Activated T-helper 2 cell treated with anti-CD3 and anti-CD28 coated beads, Interferon-gamma antibody, Interleukin-2, Interleukin-4, amounts not matched to agents 10 μg/mL and 5 μg/mL and 100 μg/mL, durations not matched to agents 14 hours and 24 hours and 36 hours (primary cell): ENCODE measurements around the gene PLEKHO1. TPM values are rescaled to one million over a fixed set of nuclear protein-coding genes. Genes with fewer than 3 reads are reported as not detected.
"Not testable (repeated sequence)": the region's sequence is repeated elsewhere in the genome, so short reads cannot be mapped to it uniquely, and the experiment has no call there.

Experiments
- DNase-seq: peaks from one replicate; pipeline ENCODE4 v3.0.0; 2021; ENCODE audit warnings: low spot score
- H3K27ac Mint-ChIP-seq: one replicate; pipeline ENCODE4 v1.8.0; 2021; ENCODE audit warnings: mixed read lengths
- H3K27me3 Mint-ChIP-seq: one replicate; pipeline ENCODE4 v1.8.0; 2021; ENCODE audit warnings: low read depth, mixed read lengths
- H3K36me3 Mint-ChIP-seq: one replicate; pipeline ENCODE4 v1.8.0; 2021; ENCODE audit warnings: low read depth, mixed read lengths
- H3K4me1 Mint-ChIP-seq: one replicate; pipeline ENCODE4 v1.8.0; 2021; ENCODE audit warnings: low read depth, mixed read lengths
- H3K4me3 Mint-ChIP-seq: one replicate; pipeline ENCODE4 v1.8.0; 2021; ENCODE audit warnings: low read depth, mild to moderate bottlenecking, moderate library complexity, mixed read lengths
- H3K9me3 Mint-ChIP-seq: one replicate; pipeline ENCODE4 v1.8.0; 2021; ENCODE audit warnings: mixed read lengths
- intact Hi-C: fragments of 100-400 bp; cut with micrococcal nuclease; formaldehyde crosslinking; loops from one replicate; pipeline ENCODE4 v1.15.1; 2023
- total RNA-seq: library from RNA; stranded (reverse); gene quantifications from 2 replicates; pipeline ENCODE4 v1.2.3, GENCODE V29; 2022

Gene PLEKHO1
- total RNA-seq, 1 donor from 2014 or later, result 31.2 TPM

- Mint-ChIP-seq H3K4me1 (no peaks in the 10 kb centered on the region), H3K4me3 (no peak overlapping the region), H3K27me3 (no peaks in the 10 kb centered on the region), H3K36me3 (peaks cover 6% of the 10 kb centered on the region), H3K9me3 (no peaks in the 10 kb centered on the region), H3K27ac (no peak overlapping the region)
- no peak for DNase-seq
- intact Hi-C loops, result no loop called here
These were observed 15.2 kb upstream of the PLEKHO1 start for GRCh38 chr1:150134537-150134936.

GRCh38 chr1:150135400-150135799 lies 14.3 kb upstream of the PLEKHO1 start:
- H3K27me3 Mint-ChIP-seq, DNase-seq, H3K4me1 Mint-ChIP-seq: not testable (repeated sequence)

GRCh38 chr1:150138044-150138443 lies 11.7 kb upstream of the PLEKHO1 start:
- Mint-ChIP-seq H3K27me3 (no peaks in the 10 kb centered on the region), H3K4me1 (peaks cover 5% of the 10 kb centered on the region), H3K27ac (no peak overlapping the region), H3K36me3 (peaks cover 6% of the 10 kb centered on the region), H3K4me3 (no peak overlapping the region), H3K9me3 (no peaks in the 10 kb centered on the region)
- intact Hi-C loops, result no loop called here
- DNase-seq, result no peak

More at GRCh38 chr1:150135400-150135799, 14.3 kb upstream of the PLEKHO1 start:
- H3K9me3 Mint-ChIP-seq, H3K4me3 Mint-ChIP-seq, H3K27ac Mint-ChIP-seq, intact Hi-C loops, H3K36me3 Mint-ChIP-seq: not testable (repeated sequence)

GRCh38 chr1:150141452-150141851 lies 8.3 kb upstream of the PLEKHO1 start:
- H3K27ac Mint-ChIP-seq, result no peak overlapping the region
- H3K36me3 Mint-ChIP-seq, result peaks cover 3% of the 10 kb centered on the region
- peaks cover 15% of the 10 kb centered on the region for H3K4me1 Mint-ChIP-seq
- no peak for DNase-seq
- no peaks in the 10 kb centered on the region for H3K9me3 Mint-ChIP-seq
- no peak overlapping the region for H3K4me3 Mint-ChIP-seq
- intact Hi-C loops, result no loop called here
- peaks cover 4% of the 10 kb centered on the region for H3K27me3 Mint-ChIP-seq

- Mint-ChIP-seq H3K4me1 (peaks cover 22% of the 10 kb centered on the region), H3K36me3 (peaks cover 4% of the 10 kb centered on the region), H3K27ac (no peak overlapping the region), H3K9me3 (no peaks in the 10 kb centered on the region), H3K4me3 (no peak overlapping the region), H3K27me3 (peaks cover 10% of the 10 kb centered on the region)
- intact Hi-C loops, result no loop called here
- no peak for DNase-seq
These were observed 7.6 kb upstream of the PLEKHO1 start for GRCh38 chr1:150142083-150142482.

- no peak for DNase-seq
These were observed 5.1 kb upstream of the PLEKHO1 start for GRCh38 chr1:150144606-150145005.

GRCh38 chr1:150146016-150146415 lies 3.7 kb upstream of the PLEKHO1 start:
- peaks cover 34% of the 10 kb centered on the region for H3K4me1 Mint-ChIP-seq
- H3K27ac Mint-ChIP-seq, DNase-seq, H3K9me3 Mint-ChIP-seq, H3K36me3 Mint-ChIP-seq, intact Hi-C loops, H3K4me3 Mint-ChIP-seq: not testable (repeated sequence)
- peaks cover 23% of the 10 kb centered on the region for H3K27me3 Mint-ChIP-seq

More at GRCh38 chr1:150144606-150145005, 5.1 kb upstream of the PLEKHO1 start:
- Mint-ChIP-seq H3K9me3 (no peaks in the 10 kb centered on the region), H3K4me1 (peaks cover 34% of the 10 kb centered on the region), H3K27ac (no peak overlapping the region), H3K36me3 (peaks cover 4% of the 10 kb centered on the region), H3K4me3 (no peak overlapping the region), H3K27me3 (peaks cover 23% of the 10 kb centered on the region)
- intact Hi-C loops, result no loop called here

- peaks cover 40% of the 10 kb centered on the region for H3K4me1 Mint-ChIP-seq
These were observed 2.7 kb upstream of the PLEKHO1 start for GRCh38 chr1:150146849-150147542.

GRCh38 chr1:150148837-150149270 lies 862 bp upstream of the PLEKHO1 start:
- Mint-ChIP-seq H3K27me3 (peaks cover 23% of the 10 kb centered on the region), H3K4me1 (peaks cover 46% of the 10 kb centered on the region), H3K4me3 (peak overlapping the region; percentile 76), H3K36me3 (peaks cover 26% of the 10 kb centered on the region), H3K9me3 (no peaks in the 10 kb centered on the region), H3K27ac (peak overlapping the region; percentile 28)
- no peak for DNase-seq
- intact Hi-C loops, result loop anchor here (2.0 kb wide), 1 partner anchor 38 kb away; no protein-coding TSS in a partner anchor

More at GRCh38 chr1:150146849-150147542, 2.7 kb upstream of the PLEKHO1 start:
- Mint-ChIP-seq H3K27me3 (peaks cover 23% of the 10 kb centered on the region), H3K36me3 (peaks cover 15% of the 10 kb centered on the region), H3K27ac (no peak overlapping the region), H3K9me3 (no peaks in the 10 kb centered on the region), H3K4me3 (peak overlapping the region; percentile 11)
- intact Hi-C loops, result no loop called here
- DNase-seq, result no peak

- intact Hi-C loops, result no loop called here
- Mint-ChIP-seq H3K27ac (peak overlapping the region; percentile 83), H3K9me3 (no peaks in the 10 kb centered on the region), H3K4me3 (peak overlapping the region; percentile 88), H3K4me1 (peaks cover 48% of the 10 kb centered on the region), H3K27me3 (peaks cover 23% of the 10 kb centered on the region), H3K36me3 (peaks cover 41% of the 10 kb centered on the region)
- no peak for DNase-seq
These were observed 661 bp downstream of the PLEKHO1 start for GRCh38 chr1:150150133-150151021.

- DNase-seq, result peak; percentile 47
- intact Hi-C loops, result no loop called here
- H3K36me3 Mint-ChIP-seq, result peaks cover 48% of the 10 kb centered on the region
- peak overlapping the region; percentile 83 for H3K27ac Mint-ChIP-seq
- H3K4me1 Mint-ChIP-seq, result peaks cover 49% of the 10 kb centered on the region
- H3K4me3 Mint-ChIP-seq, result peak overlapping the region; percentile 88
- no peaks in the 10 kb centered on the region for H3K9me3 Mint-ChIP-seq
- peaks cover 19% of the 10 kb centered on the region for H3K27me3 Mint-ChIP-seq
These were observed 1.8 kb downstream of the PLEKHO1 start for GRCh38 chr1:150151291-150152181.

- H3K36me3 Mint-ChIP-seq, result peaks cover 54% of the 10 kb centered on the region
- H3K4me1 Mint-ChIP-seq, result peaks cover 44% of the 10 kb centered on the region
These were observed 2.4 kb downstream of the PLEKHO1 start for GRCh38 chr1:150152182-150152536.

More at GRCh38 chr1:150152182-150152536, 2.4 kb downstream of the PLEKHO1 start:
- Mint-ChIP-seq H3K9me3 (no peaks in the 10 kb centered on the region), H3K27ac (peak overlapping the region; percentile 83), H3K4me3 (peak overlapping the region; percentile 88), H3K27me3 (peaks cover 12% of the 10 kb centered on the region)
- intact Hi-C loops, result no loop called here
- no peak for DNase-seq
